Gastrocnemius medialis (tissue), 4 donors: ENCODE data around the gene UTP11. TPM values are rescaled to one million over a fixed set of nuclear protein-coding genes. Genes with fewer than 3 reads are reported as not detected.

Experiments
- ATAC-seq, 2 donors: fragments of 150-250 bp; one replicate each; pipeline ENCODE4 v1.9.1; 2016
- DNase-seq, 2 donors: peaks; one replicate each; pipeline ENCODE4 v3.0.0-alpha.2; 2019
- H3K27ac ChIP-seq, 4 donors: fragments of 200-600 bp; sonication (generic); 1 replicate in 1 of 4; 2 replicates in 3 of 4; pipeline ENCODE4 v1.5.1; 2016 to 2018; ENCODE audit warnings: mild to moderate bottlenecking in 2 of 4, moderate library complexity in 1 of 4
- H3K27me3 ChIP-seq, 3 donors: fragments of 200-600 bp; sonication (generic) in 2 of 3; 1 replicate in 1 of 3; 2 replicates in 2 of 3; pipeline versions ENCODE4 v1.5.1 to v1.6.0; 2016 to 2019; ENCODE audit warnings: mild to moderate bottlenecking in 1 of 3, moderate library complexity in 1 of 3
- H3K36me3 ChIP-seq, 2 donors: fragments of 200-600 bp; sonication (generic) in 1 of 2; one replicate each; pipeline ENCODE4 v1.5.1; 2017 to 2018
- H3K4me1 ChIP-seq, 2 donors: fragments of 200-600 bp; sonication (generic) in 1 of 2; one replicate each; pipeline ENCODE4 v1.5.1; 2016 to 2017; ENCODE audit warnings: mild to moderate bottlenecking in 2 of 2
- H3K4me3 ChIP-seq, 4 donors: fragments of 200-600 bp; sonication (generic) in 3 of 4; 1 replicate in 1 of 4; 2 replicates in 3 of 4; pipeline ENCODE4 v1.5.1; 2016 to 2019; ENCODE audit warnings: mild to moderate bottlenecking in 2 of 4
- H3K9me3 ChIP-seq, 3 donors: fragments of 200-600 bp; sonication (generic) in 2 of 3; 1 replicate in 1 of 3; 2 replicates in 2 of 3; pipeline ENCODE4 v1.5.1; 2016 to 2019
- CTCF ChIP-seq, 5 experiments: fragments of 450-650 bp in 3 of 5; fragments of 200-600 bp in 2 of 5; sonication (generic) in 2 of 5; IDR thresholded peaks in 4 of 5; conservative IDR thresholded peaks in 1 of 5; 1 replicate in 4 of 5; 2 replicates in 1 of 5; pipeline ENCODE4 v1.5.1; 2016 to 2019; ENCODE audit warnings: antibody characterized with exemption in 5 of 5, mild to moderate bottlenecking in 3 of 5, moderate library complexity in 3 of 5
- POLR2A ChIP-seq, 2 donors: fragments of 450-650 bp; IDR thresholded peaks; one replicate each; pipeline ENCODE4 v1.6.1; 2017; ENCODE audit warnings: antibody characterized with exemption in 2 of 2, mild to moderate bottlenecking in 2 of 2, moderate library complexity in 2 of 2
- in situ Hi-C, 4 donors: fragments of 200-750 bp; cut with MboI; loops; one replicate each; pipeline versions ENCODE4 v1.15.0 to v1.8.0; 2017; ENCODE audit warnings: low sequenced_read_pairs in 4 of 4
- intact Hi-C: fragments of 100-400 bp; cut with DNase I; formaldehyde crosslinking; loops from one replicate; pipeline ENCODE4 v1.15.1; 2023; ENCODE audit warnings: low total_unique reads
- total RNA-seq, 4 donors: library from RNA; depleted of rRNA; stranded (reverse); fragments of >200 nt; gene quantifications; one replicate each; pipeline versions ENCODE4 v1.1.0 to v1.2.3, GENCODE V29; 2016

UTP11 gene
- total RNA-seq, 4 donors from 2014 or later = 141 to 206 (median 186) TPM

- H3K27me3 ChIP-seq = no peaks in the 10 kb centered on the region
- ATAC-seq (no peak), DNase-seq (no peak)
- intact Hi-C loops (no loop called here), in situ Hi-C loops (no loop called here)
- TF ChIP-seq POLR2A (IDR thresholded peaks at IDR 0.05) = no peak
- TF ChIP-seq CTCF (IDR thresholded peaks at IDR 0.05 in 4 of 5, conservative IDR thresholded peaks at IDR 0.05 in 1 of 5) = no peak
- H3K4me1 ChIP-seq = peaks cover 47 to 66% of the 10 kb centered on the region in 2 donors
- peak overlapping the region in 3 of 4 donors; percentile 74 to 89 (median 77) for H3K4me3 ChIP-seq
- H3K9me3 ChIP-seq = no peaks in the 10 kb centered on the region
- H3K27ac ChIP-seq = peak overlapping the region; percentile 94 to 100 (median 98)
- H3K36me3 ChIP-seq = peaks cover 0 to 35% of the 10 kb centered on the region in 2 donors
Observed at GRCh38 chr1:37998089-37998808, 14.3 kb upstream of the UTP11 start.

GRCh38 chr1:37998913-37999429 is 13.6 kb upstream of the UTP11 start:
- in situ Hi-C loops = no loop called here
- H3K9me3 ChIP-seq = no peaks in the 10 kb centered on the region
- intact Hi-C loops = no loop called here
- peak overlapping the region; percentile 21 to 89 (median 76) for H3K4me3 ChIP-seq
- peaks cover 0 to 38% of the 10 kb centered on the region in 2 donors for H3K36me3 ChIP-seq
- no peaks in the 10 kb centered on the region for H3K27me3 ChIP-seq
- peak; percentile 51 to 84 for DNase-seq
- peak; percentile 3 to 10 for ATAC-seq
- peaks cover 47 to 66% of the 10 kb centered on the region in 2 donors for H3K4me1 ChIP-seq
- peak overlapping the region; percentile 94 to 100 (median 98) for H3K27ac ChIP-seq
- TF ChIP-seq CTCF (IDR thresholded peaks at IDR 0.05 in 4 of 5, conservative IDR thresholded peaks at IDR 0.05 in 1 of 5) (peak in 2 of 5 experiments; percentile 33 to 38), POLR2A (IDR thresholded peaks at IDR 0.05) (no peak)

- Histone ChIP-seq H3K4me1 (peaks cover 47 to 66% of the 10 kb centered on the region in 2 donors), H3K9me3 (no peaks in the 10 kb centered on the region), H3K4me3 (peak overlapping the region; percentile 74 to 89 (median 83)), H3K27me3 (no peaks in the 10 kb centered on the region), H3K27ac (peak overlapping the region; percentile 94 to 100 (median 98)), H3K36me3 (peaks cover 0 to 43% of the 10 kb centered on the region in 2 donors)
- DNase-seq = no peak
- in situ Hi-C loops = no loop called here
- TF ChIP-seq POLR2A (IDR thresholded peaks at IDR 0.05) = peak; percentile 40 to 44
- no peak for TF ChIP-seq CTCF (IDR thresholded peaks at IDR 0.05 in 4 of 5, conservative IDR thresholded peaks at IDR 0.05 in 1 of 5)
- ATAC-seq = no peak
- intact Hi-C loops = loop anchor here (10.0 kb wide), 1 partner anchor 525 kb away; the partner anchor contains the start of gene ZC3H12A
Observed at GRCh38 chr1:37999430-38000232, 12.9 kb upstream of the UTP11 start.

GRCh38 chr1:38000233-38000528 is 12.4 kb upstream of the UTP11 start:
- Histone ChIP-seq H3K4me1 (peaks cover 47 to 66% of the 10 kb centered on the region in 2 donors), H3K4me3 (peak overlapping the region; percentile 74 to 89 (median 83)), H3K9me3 (no peaks in the 10 kb centered on the region), H3K27me3 (no peaks in the 10 kb centered on the region), H3K36me3 (peaks cover 0 to 45% of the 10 kb centered on the region in 2 donors), H3K27ac (peak overlapping the region; percentile 94 to 100 (median 98))
- intact Hi-C loops = loop anchor here (10.0 kb wide), 1 partner anchor 525 kb away; the partner anchor contains the start of gene ZC3H12A
- in situ Hi-C loops = no loop called here
- DNase-seq = no peak
- ATAC-seq = no peak
- TF ChIP-seq CTCF (IDR thresholded peaks at IDR 0.05 in 4 of 5, conservative IDR thresholded peaks at IDR 0.05 in 1 of 5) = no peak
- no peak for TF ChIP-seq POLR2A (IDR thresholded peaks at IDR 0.05)
